Neural progenitor cell (in vitro differentiated cells): Measurements from ENCODE around the gene ACBD6. TPM values are rescaled to one million over a fixed set of nuclear protein-coding genes. Genes with fewer than 3 reads are reported as not detected.
A peak's percentile ranks its signal among the peaks of the same experiment; 100 is the strongest.

Experiments used
- DNase-seq: peaks from one replicate; pipeline ENCODE4 v3.0.0-alpha.2; 2016; ENCODE audit warnings: low spot score
- H2AFZ ChIP-seq: fragments of 200-600 bp; sonication (generic); replicated peaks from 2 replicates; pipeline ENCODE4 v1.6.1; 2016; ENCODE audit warnings: antibody characterized with exemption
- H3F3A ChIP-seq: fragments of 200-600 bp; sonication (generic); 2 replicates; pipeline ENCODE4 v1.6.1; 2016; ENCODE audit warnings: antibody characterized with exemption, low read depth
- H3K27ac ChIP-seq: fragments of 200-600 bp; sonication (generic); 2 replicates; pipeline ENCODE4 v1.5.1; 2016; ENCODE audit warnings: mild to moderate bottlenecking
- H3K27me3 ChIP-seq: fragments of 200-600 bp; sonication (generic); 2 replicates; pipeline ENCODE4 v1.6.1; 2016; ENCODE audit warnings: mild to moderate bottlenecking, moderate library complexity
- H3K36me3 ChIP-seq: fragments of 200-600 bp; sonication (generic); 2 replicates; pipeline ENCODE4 v1.5.1; 2016
- H3K4me1 ChIP-seq: fragments of 200-600 bp; sonication (generic); 2 replicates; pipeline ENCODE4 v1.6.1; 2016; ENCODE audit warnings: mixed run types
- H3K4me2 ChIP-seq: fragments of 200-600 bp; sonication (generic); 2 replicates; pipeline ENCODE4 v1.6.1; 2016
- H3K4me3 ChIP-seq: fragments of 200-600 bp; sonication (generic); 2 replicates; pipeline ENCODE4 v1.5.1; 2016
- H3K79me2 ChIP-seq: fragments of 200-600 bp; sonication (generic); 2 replicates; pipeline ENCODE4 v1.6.1; 2016; ENCODE audit warnings: low read depth
- H3K9ac ChIP-seq: fragments of 200-600 bp; sonication (generic); 2 replicates; pipeline ENCODE4 v1.6.1; 2016
- H3K9me3 ChIP-seq: fragments of 200-600 bp; sonication (generic); 2 replicates; pipeline ENCODE4 v1.5.1; 2016; ENCODE audit warnings: low read depth
- H4K20me1 ChIP-seq: fragments of 200-600 bp; sonication (generic); 2 replicates; pipeline ENCODE4 v1.6.1; 2016; ENCODE audit warnings: low read depth
- H3K27ac Mint-ChIP-seq: 3 replicates; pipeline ENCODE4 v1.8.0; 2021; ENCODE audit warnings: mixed read lengths
- H3K27me3 Mint-ChIP-seq: 2 replicates; pipeline ENCODE4 v1.8.0; 2022; ENCODE audit warnings: low read depth, mild to moderate bottlenecking, inconsistent platforms, moderate library complexity, mixed read lengths; ENCODE audit not compliant: insufficient read depth
- H3K36me3 Mint-ChIP-seq: 3 replicates; pipeline ENCODE4 v1.8.0; 2021; ENCODE audit warnings: mixed read lengths
- H3K4me1 Mint-ChIP-seq: 3 replicates; pipeline ENCODE4 v1.8.0; 2021; ENCODE audit warnings: mixed read lengths
- H3K4me3 Mint-ChIP-seq: 3 replicates; pipeline ENCODE4 v1.8.0; 2021; ENCODE audit warnings: mild to moderate bottlenecking, moderate library complexity, mixed read lengths
- H3K9me3 Mint-ChIP-seq: 3 replicates; pipeline ENCODE4 v1.8.0; 2020; ENCODE audit warnings: mixed read lengths
- EZH2 ChIP-seq: fragments of 200-600 bp; sonication (generic); IDR thresholded peaks from 2 replicates; pipeline ENCODE4 v1.6.1; 2017; ENCODE audit warnings: antibody characterized with exemption, mild to moderate bottlenecking, moderate library complexity
- EZH2phosphoT487 ChIP-seq: fragments of 200-600 bp; sonication (generic); IDR thresholded peaks from 2 replicates; pipeline ENCODE4 v1.6.1; 2017; ENCODE audit warnings: antibody characterized with exemption
- total RNA-seq: library from RNA; depleted of rRNA; stranded (reverse); fragments of >200 nt; gene quantifications from 2 replicates; pipeline ENCODE4 v1.2.3, GENCODE V29; 2015; ENCODE audit warnings: low replicate concordance
- TF ChIP-seq, protein P1 (sequence below): fragments of 200-600 bp; sonication (generic); IDR thresholded peaks from 2 replicates; pipeline ENCODE4 v1.5.1; 2017; ENCODE audit warnings: antibody characterized with exemption, mild to moderate bottlenecking

ACBD6 gene
- total RNA-seq, 1 donor from 2014 or later = 36.8 TPM

DNA sequence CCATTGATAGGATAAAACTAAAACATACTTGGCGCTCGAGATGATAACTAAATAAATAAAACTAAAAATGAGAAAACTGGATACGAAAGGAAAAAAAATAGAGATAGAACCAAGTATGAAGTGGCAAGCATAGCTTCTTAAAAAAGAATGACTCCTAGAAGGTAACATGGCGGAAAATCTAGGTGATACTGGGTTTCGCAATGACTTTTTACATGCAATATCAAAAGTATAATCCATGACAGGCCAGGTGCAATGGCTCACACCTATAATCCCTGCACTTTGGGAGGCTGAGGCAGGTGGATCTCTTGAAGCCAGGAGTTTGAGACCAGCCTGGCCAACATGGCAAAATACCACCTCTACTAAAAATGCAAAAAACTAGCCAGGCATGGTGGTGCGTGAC, 70.7 kb downstream of the ACBD6 start:
- peaks cover 17% of the 10 kb centered on the region for H3K9me3 Mint-ChIP-seq

DNA sequence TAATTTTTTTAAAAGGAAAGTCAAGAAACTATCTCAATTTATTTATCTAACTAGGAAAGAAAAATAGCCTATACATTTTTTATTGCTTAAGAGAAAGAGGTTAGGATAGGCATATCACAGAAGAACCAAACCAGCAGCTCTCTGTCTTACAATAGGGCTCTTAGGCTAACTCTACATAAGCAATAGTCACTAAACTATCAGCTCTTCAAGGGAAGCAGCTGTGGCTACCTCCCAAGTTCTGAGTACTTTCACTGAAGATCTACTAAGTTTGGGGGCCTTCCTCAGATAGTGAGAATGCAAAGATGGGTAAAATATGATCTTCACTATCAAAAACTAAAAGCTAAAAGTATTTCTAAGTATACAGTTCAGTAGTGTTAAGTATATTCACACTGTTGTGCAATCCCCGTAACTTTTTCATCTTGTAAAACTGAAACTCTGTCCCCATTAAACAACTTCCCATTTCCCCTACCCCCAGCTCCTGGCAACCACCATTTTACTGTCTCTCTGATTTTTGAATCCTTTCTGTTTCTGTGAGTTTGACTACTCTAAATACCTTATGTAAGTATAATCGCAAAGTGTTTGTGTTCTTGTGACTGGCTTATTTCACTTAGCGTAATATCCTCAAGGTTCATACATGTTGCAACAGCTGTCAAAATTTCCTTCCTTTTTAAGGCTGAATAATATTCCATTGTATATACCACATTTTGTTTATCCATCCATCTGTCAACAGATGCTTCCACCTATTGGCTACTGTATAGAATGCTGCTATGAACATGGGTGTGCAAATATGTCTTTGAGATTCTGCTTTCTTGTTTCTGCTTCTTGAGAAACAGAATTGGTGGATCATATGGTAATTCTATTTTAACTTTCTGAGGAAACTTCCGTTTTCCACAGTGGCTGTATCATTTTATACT, 73.3 kb downstream of the ACBD6 start:
- no peak overlapping the region for H3K27ac Mint-ChIP-seq
- H3K79me2 ChIP-seq = peaks cover 25% of the 10 kb centered on the region
- DNase-seq = no peak
- H3K27me3 Mint-ChIP-seq = no peaks in the 10 kb centered on the region
- no peaks in the 10 kb centered on the region for H3K27me3 ChIP-seq
- no peak overlapping the region for H3K4me3 ChIP-seq
- peaks cover 14% of the 10 kb centered on the region for H4K20me1 ChIP-seq
- peak overlapping the region; percentile 28 for H3K27ac ChIP-seq
- H3K9me3 ChIP-seq = no peaks in the 10 kb centered on the region
- no peak overlapping the region for H3K4me3 Mint-ChIP-seq
- H3K9ac ChIP-seq = no peak overlapping the region
- TF ChIP-seq, protein P1, sequence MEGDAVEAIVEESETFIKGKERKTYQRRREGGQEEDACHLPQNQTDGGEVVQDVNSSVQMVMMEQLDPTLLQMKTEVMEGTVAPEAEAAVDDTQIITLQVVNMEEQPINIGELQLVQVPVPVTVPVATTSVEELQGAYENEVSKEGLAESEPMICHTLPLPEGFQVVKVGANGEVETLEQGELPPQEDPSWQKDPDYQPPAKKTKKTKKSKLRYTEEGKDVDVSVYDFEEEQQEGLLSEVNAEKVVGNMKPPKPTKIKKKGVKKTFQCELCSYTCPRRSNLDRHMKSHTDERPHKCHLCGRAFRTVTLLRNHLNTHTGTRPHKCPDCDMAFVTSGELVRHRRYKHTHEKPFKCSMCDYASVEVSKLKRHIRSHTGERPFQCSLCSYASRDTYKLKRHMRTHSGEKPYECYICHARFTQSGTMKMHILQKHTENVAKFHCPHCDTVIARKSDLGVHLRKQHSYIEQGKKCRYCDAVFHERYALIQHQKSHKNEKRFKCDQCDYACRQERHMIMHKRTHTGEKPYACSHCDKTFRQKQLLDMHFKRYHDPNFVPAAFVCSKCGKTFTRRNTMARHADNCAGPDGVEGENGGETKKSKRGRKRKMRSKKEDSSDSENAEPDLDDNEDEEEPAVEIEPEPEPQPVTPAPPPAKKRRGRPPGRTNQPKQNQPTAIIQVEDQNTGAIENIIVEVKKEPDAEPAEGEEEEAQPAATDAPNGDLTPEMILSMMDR = no peak
- no peak for TF ChIP-seq EZH2
- TF ChIP-seq EZH2phosphoT487 = no peak
- no peak overlapping the region for H3K4me2 ChIP-seq
- H3K4me1 ChIP-seq = peaks cover 23% of the 10 kb centered on the region
- H3K36me3 Mint-ChIP-seq = peaks cover 16% of the 10 kb centered on the region
- no peak overlapping the region for H2AFZ ChIP-seq
- peaks cover 7% of the 10 kb centered on the region for H3F3A ChIP-seq
- no peaks in the 10 kb centered on the region for H3K36me3 ChIP-seq
- peaks cover 5% of the 10 kb centered on the region for H3K4me1 Mint-ChIP-seq
- H3K9me3 Mint-ChIP-seq = peaks cover 12% of the 10 kb centered on the region

More for the DNA sequence above, 70.7 kb downstream of the ACBD6 start:
- no peak overlapping the region for H3K4me3 Mint-ChIP-seq
- Histone ChIP-seq H3K9ac (no peak overlapping the region), H3K4me2 (no peak overlapping the region), H3K27ac (no peak overlapping the region), H3K27me3 (no peaks in the 10 kb centered on the region), H3K4me3 (no peak overlapping the region), H3K9me3 (no peaks in the 10 kb centered on the region), H3K4me1 (peaks cover under 1% of the 10 kb centered on the region), H2AFZ (no peak overlapping the region), H3K79me2 (peaks cover 25% of the 10 kb centered on the region), H3K36me3 (no peaks in the 10 kb centered on the region), H3F3A (no peaks in the 10 kb centered on the region), H4K20me1 (no peaks in the 10 kb centered on the region)
- no peak overlapping the region for H3K27ac Mint-ChIP-seq
- TF ChIP-seq, protein P1 = no peak
- TF ChIP-seq EZH2phosphoT487 (no peak), EZH2 (no peak)
- no peak for DNase-seq
- no peaks in the 10 kb centered on the region for H3K4me1 Mint-ChIP-seq
- no peaks in the 10 kb centered on the region for H3K27me3 Mint-ChIP-seq
- H3K36me3 Mint-ChIP-seq = peaks cover 31% of the 10 kb centered on the region

DNA sequence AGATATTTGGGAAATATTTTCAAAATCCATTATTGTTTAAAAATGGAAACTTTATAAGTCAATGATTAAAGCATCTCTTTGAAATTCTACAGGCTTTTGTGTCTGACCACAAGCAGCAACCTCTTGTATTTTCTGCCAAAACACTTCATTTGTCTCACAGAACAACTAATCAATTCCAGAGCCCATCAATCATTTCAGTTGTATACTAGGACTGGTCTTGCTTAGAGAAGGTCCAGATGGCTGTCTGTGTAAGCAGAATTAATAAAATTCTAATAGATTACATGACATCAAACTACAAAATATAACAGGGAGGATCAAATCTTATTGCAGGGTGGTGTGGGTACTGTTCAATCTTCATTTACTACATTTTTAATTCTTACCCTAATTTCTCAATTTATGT, 76.4 kb downstream of the ACBD6 start:
- no peak overlapping the region for H3K27ac Mint-ChIP-seq
- Histone ChIP-seq H3K4me2 (peak overlapping the region; percentile 50), H3K36me3 (no peaks in the 10 kb centered on the region), H3K79me2 (peaks cover under 1% of the 10 kb centered on the region), H3K4me1 (peaks cover 23% of the 10 kb centered on the region), H2AFZ (no peak overlapping the region), H3K27me3 (no peaks in the 10 kb centered on the region), H4K20me1 (peaks cover 14% of the 10 kb centered on the region), H3K9me3 (no peaks in the 10 kb centered on the region), H3K9ac (no peak overlapping the region), H3K4me3 (no peak overlapping the region), H3K27ac (peak overlapping the region; percentile 16), H3F3A (peaks cover 7% of the 10 kb centered on the region)
- TF ChIP-seq EZH2 (no peak), EZH2phosphoT487 (no peak)
- TF ChIP-seq, protein P1 = no peak
- no peaks in the 10 kb centered on the region for H3K27me3 Mint-ChIP-seq
- DNase-seq = no peak
- H3K36me3 Mint-ChIP-seq = peaks cover 12% of the 10 kb centered on the region
- H3K4me3 Mint-ChIP-seq = no peak overlapping the region
- no peaks in the 10 kb centered on the region for H3K9me3 Mint-ChIP-seq
- H3K4me1 Mint-ChIP-seq = peaks cover 5% of the 10 kb centered on the region
